ENCODE data around the gene FGFR3. TPM values are rescaled to one million over a fixed set of nuclear protein-coding genes. Genes with fewer than 3 reads are reported as not detected.

Gene FGFR3
- total RNA-seq, 1 experiment from 2014 or later: 10.2 TPM

- Histone ChIP-seq H3K36me3 (0 out of 2 replicates have a peak, but pooled peaks cover 1% of the 10 kb centered on the region), H3K27me3 (replicated peaks) (no peaks in the 10 kb centered on the region), H3K9me3 (replicated peaks) (no peaks in the 10 kb centered on the region), H3K27ac (no peak overlapping the region), H3K4me3 (no peak overlapping the region), H3K4me1 (replicated peaks) (no peaks in the 10 kb centered on the region)
- no peak for DNase-seq (ENCODE audit: low read depth in 1 of 2, low spot score in 2 of 2)
These were observed 17.7 kb downstream of the FGFR3 start for GRCh38 chr4:1810765-1811164.

DNA sequence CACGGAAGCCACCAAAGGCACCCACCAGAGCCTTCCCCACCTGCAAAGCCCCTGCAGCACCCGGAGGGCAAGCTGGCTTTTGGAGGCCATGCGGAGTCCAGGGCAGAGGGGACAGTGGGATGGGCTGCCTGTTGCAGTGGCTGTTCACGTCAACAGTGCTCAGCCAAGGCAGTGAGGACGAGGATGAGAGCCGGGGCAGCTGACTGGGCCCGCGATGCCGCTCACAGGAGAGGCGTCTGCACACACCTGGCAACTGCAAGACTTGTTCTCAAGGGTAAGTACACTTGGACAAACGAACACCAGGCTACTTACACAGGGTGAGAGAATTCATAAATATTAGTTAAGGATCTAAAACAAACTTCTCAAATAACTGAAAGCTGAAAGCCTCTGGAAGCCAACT, 19.6 kb downstream of the FGFR3 start:
- Histone ChIP-seq H3K9me3 (replicated peaks) (no peaks in the 10 kb centered on the region), H3K4me1 (replicated peaks) (no peaks in the 10 kb centered on the region), H3K27me3 (replicated peaks) (no peaks in the 10 kb centered on the region), H3K27ac (no peak overlapping the region), H3K4me3 (no peak overlapping the region), H3K36me3 (0 out of 2 replicates have a peak, but pooled peaks cover 5% of the 10 kb centered on the region)
- no peak for DNase-seq (ENCODE audit: low read depth in 1 of 2, low spot score in 2 of 2)

DNA sequence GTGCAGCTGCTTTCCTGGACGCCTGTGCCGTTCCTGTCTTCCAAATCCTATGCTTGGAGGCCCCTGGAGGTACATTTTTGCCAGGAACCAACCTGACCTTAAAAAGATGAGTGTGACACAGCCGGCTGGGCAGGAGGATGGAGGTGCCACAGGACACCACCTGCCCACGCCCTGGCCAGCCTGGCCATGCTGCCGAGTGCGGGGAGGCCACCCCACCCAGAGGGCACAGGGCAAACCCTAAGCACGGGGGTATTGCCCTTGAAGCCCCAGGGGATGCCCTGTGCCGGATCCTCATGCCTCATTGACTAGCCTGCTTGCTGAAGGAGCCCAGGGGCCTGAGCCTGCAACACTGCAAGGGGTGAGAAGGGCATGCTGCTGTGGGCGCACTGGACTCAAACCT, 20.1 kb downstream of the FGFR3 start:
- DNase-seq (ENCODE audit: low read depth in 1 of 2, low spot score in 2 of 2): no peak
- H3K27me3 ChIP-seq (replicated peaks): no peaks in the 10 kb centered on the region
- 0 out of 2 replicates have a peak, but pooled peaks cover 5% of the 10 kb centered on the region for H3K36me3 ChIP-seq
- H3K27ac ChIP-seq: no peak overlapping the region
- no peak overlapping the region for H3K4me3 ChIP-seq
- no peaks in the 10 kb centered on the region for H3K9me3 ChIP-seq (replicated peaks)
- no peaks in the 10 kb centered on the region for H3K4me1 ChIP-seq (replicated peaks)

DNA sequence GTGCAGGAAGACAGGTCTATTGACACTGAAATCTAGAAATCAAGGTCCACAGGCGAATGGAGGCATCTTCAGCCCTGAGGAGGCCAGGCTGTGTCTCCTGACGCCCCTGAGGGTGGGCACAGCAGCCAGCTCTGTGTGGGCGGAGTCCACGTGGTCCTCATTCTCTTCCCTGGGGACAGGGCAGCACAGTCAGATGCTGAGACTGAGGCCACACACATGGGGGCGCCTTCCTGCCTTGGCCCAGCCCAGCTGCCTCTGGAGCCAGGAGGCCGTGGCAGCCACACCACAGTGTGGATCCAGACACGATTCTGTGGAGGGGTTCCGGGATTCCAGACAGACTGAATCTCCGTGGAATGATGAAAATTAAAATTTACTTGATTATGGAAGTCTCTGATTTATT, 20.8 kb downstream of the FGFR3 start:
- Histone ChIP-seq H3K4me3 (no peak overlapping the region), H3K36me3 (0 out of 2 replicates have a peak, but pooled peaks cover 5% of the 10 kb centered on the region)

GRCh38 chr4:1814453-1814852, 21.4 kb downstream of the FGFR3 start:
- no peaks in the 10 kb centered on the region for H3K9me3 ChIP-seq (replicated peaks)
- no peak overlapping the region for H3K27ac ChIP-seq
- DNase-seq (ENCODE audit: low read depth in 1 of 2, low spot score in 2 of 2): no peak
- no peaks in the 10 kb centered on the region for H3K4me1 ChIP-seq (replicated peaks)
- H3K27me3 ChIP-seq (replicated peaks): no peaks in the 10 kb centered on the region
- 0 out of 2 replicates have a peak, but pooled peaks cover 5% of the 10 kb centered on the region for H3K36me3 ChIP-seq
- no peak overlapping the region for H3K4me3 ChIP-seq

More for the DNA sequence above, 20.8 kb downstream of the FGFR3 start:
- Histone ChIP-seq H3K4me1 (replicated peaks) (no peaks in the 10 kb centered on the region), H3K27ac (no peak overlapping the region), H3K27me3 (replicated peaks) (no peaks in the 10 kb centered on the region), H3K9me3 (replicated peaks) (no peaks in the 10 kb centered on the region)
- DNase-seq (ENCODE audit: low read depth in 1 of 2, low spot score in 2 of 2): no peak

- Histone ChIP-seq H3K27ac (no peak overlapping the region), H3K36me3 (0 out of 2 replicates have a peak, but pooled peaks cover 5% of the 10 kb centered on the region), H3K4me3 (no peak overlapping the region), H3K27me3 (replicated peaks) (no peaks in the 10 kb centered on the region), H3K9me3 (replicated peaks) (no peaks in the 10 kb centered on the region), H3K4me1 (replicated peaks) (no peaks in the 10 kb centered on the region)
- DNase-seq (ENCODE audit: low read depth in 1 of 2, low spot score in 2 of 2): no peak
These were observed 22.3 kb downstream of the FGFR3 start for GRCh38 chr4:1815096-1815996.

- Histone ChIP-seq H3K4me3 (no peak overlapping the region), H3K36me3 (0 out of 2 replicates have a peak, but pooled peaks cover 5% of the 10 kb centered on the region), H3K4me1 (replicated peaks) (no peaks in the 10 kb centered on the region), H3K27ac (no peak overlapping the region), H3K27me3 (replicated peaks) (no peaks in the 10 kb centered on the region), H3K9me3 (replicated peaks) (no peaks in the 10 kb centered on the region)
- no peak for DNase-seq (ENCODE audit: low read depth in 1 of 2, low spot score in 2 of 2)
These were observed 23.1 kb downstream of the FGFR3 start for GRCh38 chr4:1815997-1816860.

DNA sequence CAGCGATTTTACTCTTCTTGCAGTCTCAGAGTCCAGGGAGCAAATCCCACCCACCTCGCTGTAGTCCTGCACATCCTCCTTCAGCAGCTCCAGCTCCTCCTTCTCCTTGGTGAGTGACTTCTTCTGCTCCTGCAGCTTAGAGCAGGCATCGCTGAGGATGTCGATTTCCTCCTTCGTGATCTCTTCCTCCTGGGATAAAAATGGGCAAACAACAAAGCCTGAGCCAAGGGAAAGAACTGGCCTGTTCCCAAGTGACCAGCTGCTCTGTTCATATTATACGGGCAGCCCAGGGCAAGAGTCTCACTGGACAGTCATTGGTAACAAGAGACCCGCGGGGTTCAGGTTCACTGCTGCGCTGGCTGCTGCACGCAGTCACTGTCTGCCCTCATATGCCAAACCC, 26.2 kb downstream of the FGFR3 start:
- no peak for DNase-seq (ENCODE audit: low read depth in 1 of 2, low spot score in 2 of 2)
- Histone ChIP-seq H3K27ac (no peak overlapping the region), H3K4me1 (replicated peaks) (no peaks in the 10 kb centered on the region), H3K36me3 (0 out of 2 replicates have a peak, but pooled peaks cover 7% of the 10 kb centered on the region), H3K27me3 (replicated peaks) (no peaks in the 10 kb centered on the region), H3K9me3 (replicated peaks) (no peaks in the 10 kb centered on the region), H3K4me3 (no peak overlapping the region)

DNA sequence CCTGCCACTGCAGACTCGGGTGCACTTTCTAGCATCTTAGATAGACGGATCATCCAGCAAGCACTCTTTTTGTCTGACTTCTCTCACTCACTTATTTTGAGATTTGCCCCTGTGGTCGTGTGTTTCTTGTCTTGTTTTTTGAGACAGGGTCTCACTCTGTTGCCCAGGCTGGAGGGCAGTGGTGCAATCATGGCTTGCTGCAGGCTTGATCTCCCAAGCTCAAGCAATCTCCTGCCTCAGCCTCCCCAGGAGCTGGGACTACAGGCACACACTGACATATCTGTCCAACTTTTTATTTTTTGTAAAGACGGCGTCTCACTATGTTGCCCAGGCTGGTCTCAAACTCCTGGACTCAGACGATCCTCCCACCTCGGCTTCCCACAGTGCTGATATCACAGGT, 26.7 kb downstream of the FGFR3 start:
- Histone ChIP-seq H3K4me1 (replicated peaks) (no peaks in the 10 kb centered on the region), H3K4me3 (no peak overlapping the region), H3K27ac (no peak overlapping the region), H3K27me3 (replicated peaks) (no peaks in the 10 kb centered on the region), H3K36me3 (0 out of 2 replicates have a peak, but pooled peaks cover 8% of the 10 kb centered on the region), H3K9me3 (replicated peaks) (no peaks in the 10 kb centered on the region)
- no peak for DNase-seq (ENCODE audit: low read depth in 1 of 2, low spot score in 2 of 2)

GRCh38 chr4:1821679-1822567, 28.8 kb downstream of the FGFR3 start:
- Histone ChIP-seq H3K27ac (no peak overlapping the region), H3K4me3 (no peak overlapping the region), H3K27me3 (replicated peaks) (no peaks in the 10 kb centered on the region), H3K4me1 (replicated peaks) (no peaks in the 10 kb centered on the region), H3K36me3 (0 out of 2 replicates have a peak, but pooled peaks cover 3% of the 10 kb centered on the region), H3K9me3 (replicated peaks) (no peaks in the 10 kb centered on the region)
- no peak for DNase-seq (ENCODE audit: low read depth in 1 of 2, low spot score in 2 of 2)

DNA sequence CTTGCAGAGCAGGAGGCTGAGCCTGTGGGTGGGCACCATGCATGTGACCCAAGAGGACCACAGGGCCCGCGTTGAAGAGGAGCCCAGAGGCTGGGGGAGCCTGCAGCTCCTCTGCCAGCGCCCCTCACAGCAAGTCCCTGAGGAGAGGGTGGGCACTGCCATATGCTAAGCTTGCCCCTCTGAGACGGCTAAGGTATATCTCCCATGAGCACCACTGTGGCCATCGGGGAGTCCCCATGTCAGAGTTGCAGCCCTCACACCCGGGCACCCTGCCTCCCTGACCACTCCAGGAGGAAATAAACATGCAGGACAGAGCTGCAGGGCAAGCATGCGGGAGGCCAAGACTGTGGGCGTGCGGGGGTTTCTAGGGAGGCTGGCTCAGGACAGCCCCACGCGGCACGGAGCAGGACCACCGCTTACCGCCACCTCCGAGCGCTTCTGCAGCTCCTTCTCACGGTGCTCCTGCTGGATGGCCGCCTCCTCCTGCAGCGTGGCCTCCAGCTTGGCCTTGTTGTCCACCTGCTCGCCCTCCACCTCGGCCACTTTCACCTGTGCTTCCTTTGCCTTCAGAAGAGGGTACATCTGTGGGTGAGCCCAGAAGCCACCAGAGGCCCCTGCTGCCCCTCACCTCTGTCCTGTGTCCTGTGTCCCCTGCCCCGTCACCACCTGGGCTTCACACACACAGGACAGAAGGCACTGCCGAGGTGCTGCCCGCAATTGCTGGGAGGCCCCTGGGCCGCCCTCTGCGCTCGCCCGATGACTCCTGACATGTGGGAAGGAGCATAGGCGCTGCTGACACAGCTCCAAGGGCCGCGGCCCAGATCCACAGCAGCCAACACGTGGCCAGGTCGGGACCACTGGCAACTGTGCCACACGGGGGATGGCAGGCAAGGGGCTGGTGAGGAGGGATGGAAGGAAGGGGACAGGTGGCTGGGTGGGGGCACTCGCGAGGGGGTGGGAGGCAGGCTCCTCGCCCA, 29.8 kb downstream of the FGFR3 start:
- Histone ChIP-seq H3K4me3 (no peak overlapping the region), H3K27ac (no peak overlapping the region)

GRCh38 chr4:1823545-1823932, 30.4 kb downstream of the FGFR3 start:
- Histone ChIP-seq H3K4me3 (no peak overlapping the region), H3K36me3 (0 out of 2 replicates have a peak, but pooled peaks cover 3% of the 10 kb centered on the region), H3K27me3 (replicated peaks) (no peaks in the 10 kb centered on the region), H3K9me3 (replicated peaks) (no peaks in the 10 kb centered on the region), H3K27ac (no peak overlapping the region), H3K4me1 (replicated peaks) (no peaks in the 10 kb centered on the region)
- DNase-seq (ENCODE audit: low read depth in 1 of 2, low spot score in 2 of 2): no peak

More for the DNA sequence above, 29.8 kb downstream of the FGFR3 start:
- Histone ChIP-seq H3K27me3 (replicated peaks) (no peaks in the 10 kb centered on the region), H3K4me1 (replicated peaks) (no peaks in the 10 kb centered on the region), H3K36me3 (0 out of 2 replicates have a peak, but pooled peaks cover 3% of the 10 kb centered on the region), H3K9me3 (replicated peaks) (no peaks in the 10 kb centered on the region)
- DNase-seq (ENCODE audit: low read depth in 1 of 2, low spot score in 2 of 2): no peak

All from SJSA1 (cell line).